Embryonic facial prominence (tissue), 1 donor: ENCODE results near the gene JAML.

Experiments used
- DNase-seq: peaks from one replicate; pipeline ENCODE4 v3.0.0-alpha.2; 2016; ENCODE audit errors: extremely low spot score

The JAML gene

GRCh38 chr11:118239509-118240205, 14.8 kb upstream of the JAML start:
- DNase-seq = no peak

GRCh38 chr11:118238929-118239328, 14.1 kb upstream of the JAML start:
- no peak for DNase-seq

- no peak for DNase-seq
Observed at GRCh38 chr11:118238421-118238820, 13.6 kb upstream of the JAML start.

GRCh38 chr11:118236170-118236569, 11.4 kb upstream of the JAML start:
- no peak for DNase-seq

DNA sequence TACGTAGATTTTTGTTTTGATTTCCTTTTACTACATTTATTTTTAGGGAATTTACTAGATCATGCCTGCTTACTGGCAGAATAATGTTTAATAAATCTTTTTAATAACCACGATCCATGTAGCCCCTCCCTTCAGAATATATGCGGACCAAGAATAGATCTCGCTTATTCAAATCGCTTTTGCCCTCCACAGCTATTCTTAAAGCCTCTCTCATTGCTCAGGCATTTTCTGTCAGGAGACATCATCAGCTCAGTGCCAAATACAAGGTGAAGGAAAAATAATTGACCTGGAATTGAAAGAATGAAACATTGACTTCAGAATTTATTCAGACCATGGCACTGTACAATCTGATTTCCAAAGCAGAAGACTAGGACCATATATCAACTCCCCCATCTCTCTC, 10.0 kb upstream of the JAML start:
- no peak for DNase-seq

DNA sequence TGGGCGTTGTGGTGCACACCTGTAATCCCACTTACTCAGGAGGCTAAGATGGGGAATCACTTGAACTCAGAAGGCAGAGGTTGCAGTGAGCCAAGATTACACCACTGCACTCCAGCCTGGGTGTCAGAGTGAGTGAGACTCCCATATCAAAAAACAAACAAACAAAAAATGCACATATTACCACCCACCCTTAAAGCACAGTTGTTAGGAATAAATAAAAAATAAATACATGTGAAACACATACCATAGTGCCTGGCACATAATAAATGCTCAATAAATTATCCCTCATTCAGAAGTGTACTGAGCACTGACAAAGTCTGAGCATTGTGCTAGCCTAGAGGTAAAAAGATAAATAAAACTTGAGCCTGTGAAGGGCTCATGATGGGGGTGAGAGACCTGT, 9.0 kb upstream of the JAML start:
- DNase-seq = no peak

DNA sequence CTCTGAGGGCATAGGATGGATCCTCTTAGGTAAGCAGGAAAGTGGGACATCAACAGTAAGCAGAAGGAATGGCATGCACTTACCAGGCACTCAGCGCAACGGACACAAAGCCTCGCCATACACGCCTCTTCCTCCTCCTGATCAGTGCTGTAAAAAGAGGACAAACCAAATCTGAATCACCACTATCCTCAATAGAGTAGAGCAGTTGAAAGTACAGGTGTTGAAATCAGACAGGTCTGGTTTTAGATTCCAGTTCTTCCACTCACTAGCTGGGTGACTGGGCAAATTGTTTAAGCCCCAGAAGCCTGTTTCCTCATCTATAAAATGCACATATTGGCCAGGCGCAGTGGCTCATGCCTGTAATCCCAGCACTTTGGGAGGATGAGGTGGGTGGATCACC, 8.6 kb upstream of the JAML start:
- DNase-seq = no peak

DNA sequence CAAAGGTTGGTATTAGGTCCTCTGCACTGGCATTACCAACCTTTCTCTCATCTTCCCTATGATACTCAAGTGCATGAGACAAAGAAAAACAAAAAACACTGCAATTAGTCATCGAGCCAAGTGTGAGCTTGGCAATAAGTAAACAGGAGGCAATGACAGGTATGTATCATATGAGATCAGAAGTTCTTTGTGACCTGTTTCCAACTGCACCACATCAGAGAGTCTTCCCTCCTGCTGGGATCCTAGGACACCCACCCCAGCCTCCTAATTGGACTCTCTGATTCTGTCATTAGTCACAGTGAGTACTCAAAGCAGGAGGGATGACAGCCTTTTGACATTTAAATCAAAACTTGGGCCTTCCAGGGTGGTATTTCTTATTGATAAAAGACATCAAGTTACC, 7.8 kb upstream of the JAML start:
- DNase-seq = no peak

GRCh38 chr11:118231461-118231860, 6.7 kb upstream of the JAML start:
- no peak for DNase-seq

- DNase-seq = no peak
Observed at GRCh38 chr11:118230088-118230487, 5.3 kb upstream of the JAML start.

- no peak for DNase-seq
Observed at GRCh38 chr11:118229274-118229847, 4.5 kb upstream of the JAML start.

GRCh38 chr11:118227865-118228785, 3.3 kb upstream of the JAML start:
- no peak for DNase-seq

- no peak for DNase-seq
Observed at GRCh38 chr11:118226781-118227180, 2.0 kb upstream of the JAML start.

DNA sequence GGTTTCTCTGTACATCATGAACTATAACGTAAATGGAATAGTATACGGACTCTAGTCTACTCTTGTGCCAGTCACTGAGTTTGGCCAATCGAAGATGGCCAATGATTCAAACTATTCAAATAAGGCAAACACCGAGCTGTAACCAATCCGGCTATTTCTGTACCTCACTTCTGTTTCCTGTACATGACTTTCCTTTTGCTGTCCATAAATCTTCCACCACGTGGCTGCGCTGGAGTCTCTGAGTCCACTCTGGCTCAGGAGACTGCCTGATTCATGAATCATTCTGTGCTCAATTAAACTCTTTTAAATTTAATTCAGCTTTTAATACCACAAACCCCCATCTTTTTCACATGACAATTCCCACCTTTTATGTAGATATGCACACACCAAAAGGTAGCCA, 1.5 kb upstream of the JAML start:
- no peak for DNase-seq

DNA sequence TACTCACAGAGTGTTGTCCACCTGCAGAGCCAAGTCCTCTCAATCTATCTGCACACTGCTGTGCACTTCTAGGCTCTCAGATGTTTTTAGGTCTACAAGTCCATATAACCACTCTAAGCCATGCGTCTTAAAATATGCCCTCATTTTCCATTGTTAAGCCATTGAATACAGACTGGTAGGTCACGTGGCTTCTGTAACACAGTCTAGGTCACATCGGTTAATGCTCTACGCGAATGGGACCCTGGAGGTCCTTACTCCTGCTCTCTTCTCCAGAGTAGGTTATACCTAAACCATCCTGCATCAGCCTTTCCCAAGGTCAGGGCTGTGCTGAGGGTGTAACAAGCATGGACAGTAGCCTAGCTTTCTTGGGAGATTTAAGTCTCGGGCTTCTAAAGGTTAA, 819 bp downstream of the JAML start:
- DNase-seq = no peak

- no peak for DNase-seq
Observed at GRCh38 chr11:118223570-118223969, 1.2 kb downstream of the JAML start.

DNA sequence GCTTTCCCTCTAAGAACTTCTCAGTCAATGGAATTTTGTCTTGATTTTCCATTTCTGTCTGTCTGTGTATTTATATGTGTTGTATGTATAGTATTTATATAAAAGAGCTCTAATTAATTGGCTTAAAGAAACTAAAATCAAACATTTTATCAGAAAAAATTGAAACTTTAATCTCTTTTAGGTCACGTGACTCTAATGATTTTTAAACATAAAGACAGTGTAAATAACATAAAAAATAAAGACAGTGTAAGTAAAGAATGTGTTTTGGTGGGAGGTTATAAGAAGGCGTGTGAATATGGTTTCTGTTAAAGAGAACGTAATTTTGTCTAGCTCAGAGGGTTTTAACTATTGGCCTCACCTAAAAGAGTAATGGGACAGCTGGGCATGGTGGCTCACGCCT, 2.4 kb downstream of the JAML start:
- no peak for DNase-seq

GRCh38 chr11:118221419-118221818, 3.4 kb downstream of the JAML start:
- no peak for DNase-seq

- DNase-seq = no peak
Observed at GRCh38 chr11:118219732-118220131, 5.1 kb downstream of the JAML start.

GRCh38 chr11:118219244-118219643, 5.6 kb downstream of the JAML start:
- no peak for DNase-seq

DNA sequence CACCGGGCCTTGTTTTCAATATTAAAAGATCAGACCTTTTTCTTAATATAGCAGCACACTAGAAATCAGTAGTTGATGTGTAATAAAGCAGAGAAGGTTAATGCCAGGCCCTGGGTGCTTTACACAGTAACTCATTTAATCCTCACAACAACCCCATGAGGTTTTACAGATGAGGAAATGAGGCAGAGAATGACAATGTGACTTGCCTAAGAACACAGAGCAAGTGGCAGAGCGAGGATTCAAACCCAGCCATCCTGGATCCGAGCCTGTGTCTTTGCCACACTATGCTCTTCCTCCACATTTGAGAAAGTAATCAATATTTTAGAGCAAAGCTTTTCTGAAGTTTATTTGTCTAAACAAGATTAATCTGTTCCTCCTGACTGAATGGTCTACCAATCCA, 7.2 kb downstream of the JAML start:
- DNase-seq = no peak

DNA sequence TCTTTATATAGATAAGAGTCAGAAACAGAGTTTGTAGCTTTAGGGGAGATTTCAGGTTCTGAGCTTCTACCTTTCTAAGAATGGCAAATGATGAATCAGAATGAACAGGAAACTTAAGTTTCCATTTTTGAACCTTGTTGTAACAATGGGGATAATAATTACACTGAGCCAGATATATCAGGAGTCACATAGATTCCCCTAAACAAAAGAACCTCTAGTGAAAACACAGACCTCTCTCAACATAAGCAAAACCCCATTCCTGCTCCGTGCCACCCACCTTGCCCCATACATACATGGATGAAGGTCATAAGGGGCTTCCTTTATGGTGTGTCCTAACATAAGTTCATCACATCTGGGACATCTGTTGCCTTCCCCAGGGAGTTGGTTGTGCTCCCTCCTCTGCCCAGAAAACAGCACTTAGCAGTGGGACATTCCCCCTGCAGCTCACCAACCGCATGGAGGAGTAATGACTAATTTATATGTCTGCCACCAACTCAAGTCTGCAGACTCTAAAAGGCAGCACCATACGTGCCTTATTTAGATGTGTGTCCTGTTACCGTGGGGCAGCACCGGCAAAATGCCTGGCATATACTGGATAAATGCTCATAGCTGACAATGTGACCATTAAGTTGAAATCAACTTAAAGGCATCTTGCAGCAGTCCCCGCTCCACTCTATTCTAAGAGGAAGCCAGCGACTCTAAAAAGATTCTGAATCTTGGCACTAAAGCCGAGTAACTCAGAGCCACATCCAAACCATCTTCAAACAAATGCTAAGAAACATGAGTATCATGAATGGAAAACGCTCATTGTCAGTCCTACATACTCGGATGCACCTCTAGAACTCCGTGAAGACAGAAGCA, 8.0 kb downstream of the JAML start:
- DNase-seq = no peak
